DOHH2 (cell line): ENCODE measurements around the gene C11orf87.

Source experiments
- H3F3A ChIP-seq: fragments of 200-600 bp; sonication (generic), shearing (Covaris generic); 2 replicates; pipeline ENCODE4 v1.6.0; 2016; ENCODE audit warnings: antibody characterized with exemption, mild to moderate bottlenecking; ENCODE audit not compliant: control insufficient read depth, insufficient read depth
- H3K27ac ChIP-seq: fragments of 200-600 bp; sonication (generic); 2 replicates; pipeline ENCODE4 v1.5.1; 2014; ENCODE audit warnings: low read depth, mild to moderate bottlenecking, low read length, moderate library complexity
- H3K27me3 ChIP-seq: fragments of 200-600 bp; sonication (generic); 2 replicates; pipeline ENCODE4 v1.6.1; 2014; ENCODE audit warnings: mild to moderate bottlenecking, low read length, mixed read lengths; ENCODE audit not compliant: control insufficient read depth
- H3K36me3 ChIP-seq: fragments of 200-600 bp; sonication (generic); 2 replicates; pipeline ENCODE4 v1.6.1; 2014; ENCODE audit warnings: mild to moderate bottlenecking, low read length, moderate library complexity, mixed read lengths; ENCODE audit not compliant: control insufficient read depth
- H3K4me1 ChIP-seq: fragments of 200-600 bp; sonication (generic); 2 replicates; pipeline ENCODE4 v1.6.1; 2014; ENCODE audit warnings: mild to moderate bottlenecking, low read length, mixed read lengths; ENCODE audit not compliant: control insufficient read depth
- H3K4me2 ChIP-seq: fragments of 200-600 bp; sonication (generic); 2 replicates; pipeline ENCODE4 v1.6.0; 2014; ENCODE audit warnings: mild to moderate bottlenecking, low read length, moderate library complexity
- H3K4me3 ChIP-seq: fragments of 200-600 bp; sonication (generic); 2 replicates; pipeline ENCODE4 v1.5.1; 2014; ENCODE audit warnings: mild to moderate bottlenecking, low read length, mixed read lengths
- H3K79me2 ChIP-seq: fragments of 200-600 bp; sonication (generic); 2 replicates; pipeline ENCODE4 v1.6.1; 2014; ENCODE audit warnings: mild to moderate bottlenecking, low read length, mixed read lengths; ENCODE audit not compliant: control insufficient read depth
- H3K9me2 ChIP-seq: fragments of 200-600 bp; sonication (generic); replicated peaks from 2 replicates; pipeline ENCODE4 v1.6.1; 2014; ENCODE audit warnings: mild to moderate bottlenecking, low read length, mixed read lengths; ENCODE audit not compliant: control insufficient read depth
- H3K9me3 ChIP-seq: fragments of 200-600 bp; sonication (generic); 2 replicates; pipeline ENCODE4 v1.6.1; 2014; ENCODE audit warnings: antibody characterized with exemption, low read length, mixed read lengths; ENCODE audit not compliant: control insufficient read depth, insufficient read depth
- H4K20me1 ChIP-seq: fragments of 200-600 bp; sonication (generic); 2 replicates; pipeline ENCODE4 v1.6.0; 2014; ENCODE audit warnings: low read depth, mild to moderate bottlenecking, antibody characterized with exemption, low read length, moderate library complexity; ENCODE audit not compliant: control insufficient read depth, insufficient read depth
- EZH2phosphoT487 ChIP-seq: fragments of 200-600 bp; sonication (generic); IDR thresholded peaks from 2 replicates; pipeline ENCODE4 v1.6.1; 2017; ENCODE audit warnings: borderline replicate concordance, mild to moderate bottlenecking, antibody characterized with exemption, low read length, moderate library complexity, mixed read lengths
- TF ChIP-seq, protein P1 (sequence below): fragments of 200-600 bp; sonication (generic); IDR thresholded peaks from one replicate; pipeline ENCODE4 v1.5.1; 2014; ENCODE audit warnings: antibody characterized with exemption, mild to moderate bottlenecking, low read depth, low read length; ENCODE audit not compliant: poor library complexity, severe bottlenecking

Gene C11orf87

DNA sequence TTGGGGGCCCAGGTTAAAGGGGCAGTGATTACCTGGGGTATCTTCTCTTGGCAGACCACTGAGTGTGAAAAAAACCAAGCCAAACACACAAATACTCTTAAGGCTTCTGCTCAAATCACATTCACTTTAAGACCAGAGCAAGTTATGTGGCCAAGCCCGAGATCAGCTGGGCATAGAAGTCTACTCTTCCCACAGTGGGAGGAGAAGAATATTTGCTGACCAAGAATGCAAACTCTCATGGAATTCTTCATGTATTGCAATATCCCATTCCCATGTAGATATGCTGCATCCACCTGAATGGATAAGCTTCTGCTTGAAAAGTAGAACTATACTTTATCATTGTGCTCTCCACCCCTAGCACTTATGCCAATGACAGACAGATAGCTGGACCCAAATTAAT, 37.1 kb upstream of the C11orf87 start:
- TF ChIP-seq, protein P1, sequence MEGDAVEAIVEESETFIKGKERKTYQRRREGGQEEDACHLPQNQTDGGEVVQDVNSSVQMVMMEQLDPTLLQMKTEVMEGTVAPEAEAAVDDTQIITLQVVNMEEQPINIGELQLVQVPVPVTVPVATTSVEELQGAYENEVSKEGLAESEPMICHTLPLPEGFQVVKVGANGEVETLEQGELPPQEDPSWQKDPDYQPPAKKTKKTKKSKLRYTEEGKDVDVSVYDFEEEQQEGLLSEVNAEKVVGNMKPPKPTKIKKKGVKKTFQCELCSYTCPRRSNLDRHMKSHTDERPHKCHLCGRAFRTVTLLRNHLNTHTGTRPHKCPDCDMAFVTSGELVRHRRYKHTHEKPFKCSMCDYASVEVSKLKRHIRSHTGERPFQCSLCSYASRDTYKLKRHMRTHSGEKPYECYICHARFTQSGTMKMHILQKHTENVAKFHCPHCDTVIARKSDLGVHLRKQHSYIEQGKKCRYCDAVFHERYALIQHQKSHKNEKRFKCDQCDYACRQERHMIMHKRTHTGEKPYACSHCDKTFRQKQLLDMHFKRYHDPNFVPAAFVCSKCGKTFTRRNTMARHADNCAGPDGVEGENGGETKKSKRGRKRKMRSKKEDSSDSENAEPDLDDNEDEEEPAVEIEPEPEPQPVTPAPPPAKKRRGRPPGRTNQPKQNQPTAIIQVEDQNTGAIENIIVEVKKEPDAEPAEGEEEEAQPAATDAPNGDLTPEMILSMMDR = no peak
- no peak for TF ChIP-seq EZH2phosphoT487
- H3K9me2 ChIP-seq = no peaks in the 10 kb centered on the region
- no peak overlapping the region for H3K27ac ChIP-seq
- H3K4me2 ChIP-seq = no peak overlapping the region
- no peaks in the 10 kb centered on the region for H3F3A ChIP-seq
- no peaks in the 10 kb centered on the region for H3K79me2 ChIP-seq
- no peak overlapping the region for H3K4me3 ChIP-seq
- H3K36me3 ChIP-seq = no peaks in the 10 kb centered on the region
- H3K27me3 ChIP-seq = no peaks in the 10 kb centered on the region
- H4K20me1 ChIP-seq = no peaks in the 10 kb centered on the region
- H3K9me3 ChIP-seq = no peaks in the 10 kb centered on the region
- H3K4me1 ChIP-seq = no peaks in the 10 kb centered on the region

DNA sequence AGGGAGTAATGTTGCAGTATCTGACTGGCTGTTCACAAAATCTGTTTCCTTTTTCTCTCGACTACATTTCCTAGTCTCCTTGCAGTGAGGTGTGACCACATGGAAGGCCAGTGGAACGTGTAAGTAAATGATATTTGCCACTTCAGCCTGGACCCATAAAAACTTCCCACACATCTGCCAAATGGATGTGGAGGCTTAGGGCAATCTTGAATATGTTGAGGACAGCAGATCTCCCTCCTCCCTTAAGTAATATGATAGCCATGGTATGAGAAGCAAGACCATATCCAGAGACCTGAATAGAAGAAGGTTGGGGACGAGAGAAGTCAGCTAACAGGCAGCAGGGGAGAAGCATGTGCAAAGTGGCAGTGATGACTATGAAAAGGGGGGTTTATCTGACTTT, 33.0 kb upstream of the C11orf87 start:
- no peaks in the 10 kb centered on the region for H3K79me2 ChIP-seq
- H3K9me3 ChIP-seq = no peaks in the 10 kb centered on the region
- H3K27me3 ChIP-seq = no peaks in the 10 kb centered on the region
- H4K20me1 ChIP-seq = no peaks in the 10 kb centered on the region
- no peak overlapping the region for H3K27ac ChIP-seq
- no peaks in the 10 kb centered on the region for H3F3A ChIP-seq
- H3K36me3 ChIP-seq = no peaks in the 10 kb centered on the region
- H3K4me3 ChIP-seq = no peak overlapping the region
- H3K9me2 ChIP-seq = no peaks in the 10 kb centered on the region
- no peaks in the 10 kb centered on the region for H3K4me1 ChIP-seq
- H3K4me2 ChIP-seq = no peak overlapping the region
- TF ChIP-seq EZH2phosphoT487 = no peak
- TF ChIP-seq, protein P1 = no peak

DNA sequence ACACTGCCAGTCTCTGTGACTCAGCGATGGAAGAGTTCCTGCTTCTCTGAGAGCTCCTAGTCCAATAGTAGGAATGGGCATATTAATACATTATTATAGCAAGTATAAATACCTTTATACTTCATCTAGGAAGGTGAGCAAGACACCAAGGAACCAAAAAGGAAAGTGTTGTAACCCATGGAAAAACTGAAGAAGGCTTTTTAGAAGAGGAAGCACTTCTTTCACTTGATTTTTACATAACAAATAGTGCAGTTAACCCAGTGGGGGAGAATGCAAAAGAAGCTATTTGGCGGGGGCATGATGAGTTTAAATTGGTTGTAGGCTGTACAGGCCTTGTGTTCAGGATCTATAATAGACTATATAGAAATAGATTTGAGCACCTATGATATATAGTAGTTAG, 31.2 kb upstream of the C11orf87 start:
- H3K36me3 ChIP-seq = no peaks in the 10 kb centered on the region
- no peaks in the 10 kb centered on the region for H3K9me3 ChIP-seq
- H3K27me3 ChIP-seq = no peaks in the 10 kb centered on the region
- H3K4me1 ChIP-seq = no peaks in the 10 kb centered on the region
- H3K4me2 ChIP-seq = no peak overlapping the region
- H4K20me1 ChIP-seq = no peaks in the 10 kb centered on the region
- H3F3A ChIP-seq = no peaks in the 10 kb centered on the region
- no peaks in the 10 kb centered on the region for H3K79me2 ChIP-seq
- TF ChIP-seq, protein P1 = no peak
- TF ChIP-seq EZH2phosphoT487 = no peak
- H3K9me2 ChIP-seq = no peaks in the 10 kb centered on the region
- H3K27ac ChIP-seq = no peak overlapping the region
- no peak overlapping the region for H3K4me3 ChIP-seq

DNA sequence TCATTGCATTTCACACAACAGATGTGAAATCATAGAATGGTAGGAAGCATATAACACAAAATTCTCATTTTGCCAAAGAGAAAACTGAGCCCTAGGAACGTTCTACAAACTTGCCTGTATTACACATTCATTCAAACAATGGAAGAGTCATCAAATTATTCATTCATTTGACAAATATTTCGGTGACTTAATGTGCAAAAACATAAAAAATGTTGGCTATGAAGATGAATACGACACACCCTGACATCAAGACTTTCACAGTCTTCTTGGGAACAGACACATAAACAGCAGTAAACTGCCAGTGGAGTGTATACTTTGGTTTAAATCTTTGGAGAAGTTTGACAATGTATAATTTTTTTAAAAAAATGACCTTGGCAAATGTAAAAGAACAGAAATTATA, 20.4 kb upstream of the C11orf87 start:
- Histone ChIP-seq H3K27ac (no peak overlapping the region), H3K36me3 (no peaks in the 10 kb centered on the region), H3K9me2 (no peaks in the 10 kb centered on the region), H4K20me1 (no peaks in the 10 kb centered on the region), H3K4me3 (no peak overlapping the region), H3K9me3 (no peaks in the 10 kb centered on the region), H3K4me1 (no peaks in the 10 kb centered on the region), H3K79me2 (no peaks in the 10 kb centered on the region), H3K27me3 (no peaks in the 10 kb centered on the region), H3K4me2 (no peak overlapping the region), H3F3A (no peaks in the 10 kb centered on the region)
- TF ChIP-seq, protein P1 = no peak
- TF ChIP-seq EZH2phosphoT487 = no peak
